HG03432 (cell line): Measurements from ENCODE around the gene KCNH1.

ENCODE experiments used
- ATAC-seq: cut with Tn5 transposase; IDR thresholded peaks from one replicate; pipeline ENCODE4 v1.9.1; 2021; ENCODE audit warnings: mild to moderate bottlenecking, moderate library complexity; ENCODE audit not compliant: unreplicated experiment

Gene KCNH1

GRCh38 chr1:210883821-210884220 lies 250.1 kb downstream of the KCNH1 start:
- ATAC-seq, result no peak

- no peak for ATAC-seq
These were observed 251.3 kb downstream of the KCNH1 start for GRCh38 chr1:210882414-210883221.

- no peak for ATAC-seq
These were observed 255.4 kb downstream of the KCNH1 start for GRCh38 chr1:210878564-210878963.

GRCh38 chr1:210876275-210876674 lies 257.7 kb downstream of the KCNH1 start:
- ATAC-seq, result no peak

GRCh38 chr1:210866532-210866931 lies 267.4 kb downstream of the KCNH1 start:
- ATAC-seq, result no peak

- ATAC-seq, result no peak
These were observed 276.2 kb downstream of the KCNH1 start for GRCh38 chr1:210857705-210858104.

- ATAC-seq, result no peak
These were observed 276.7 kb downstream of the KCNH1 start for GRCh38 chr1:210857146-210857663.

- ATAC-seq, result no peak
These were observed 278.5 kb downstream of the KCNH1 start for GRCh38 chr1:210855440-210855839.

- ATAC-seq, result no peak
These were observed 280.7 kb downstream of the KCNH1 start for GRCh38 chr1:210853276-210853675.

GRCh38 chr1:210850556-210850955 lies 283.4 kb downstream of the KCNH1 start:
- ATAC-seq, result no peak

- no peak for ATAC-seq
These were observed 285.5 kb downstream of the KCNH1 start for GRCh38 chr1:210848474-210848873.

- no peak for ATAC-seq
These were observed 291.9 kb downstream of the KCNH1 start for GRCh38 chr1:210841926-210842625.

- no peak for ATAC-seq
These were observed 303.6 kb downstream of the KCNH1 start for GRCh38 chr1:210830034-210831028.

- no peak for ATAC-seq
These were observed 304.9 kb downstream of the KCNH1 start for GRCh38 chr1:210828996-210829596.

- no peak for ATAC-seq
These were observed 306.5 kb downstream of the KCNH1 start for GRCh38 chr1:210827481-210827880.

GRCh38 chr1:210826686-210827085 lies 307.3 kb downstream of the KCNH1 start:
- ATAC-seq, result no peak

GRCh38 chr1:210822932-210823331 lies 311.0 kb downstream of the KCNH1 start:
- ATAC-seq, result no peak

GRCh38 chr1:210822241-210822640 lies 311.7 kb downstream of the KCNH1 start:
- ATAC-seq, result no peak

GRCh38 chr1:210821615-210822014 lies 312.3 kb downstream of the KCNH1 start:
- no peak for ATAC-seq

GRCh38 chr1:210819266-210819665 lies 314.7 kb downstream of the KCNH1 start:
- no peak for ATAC-seq
